Activated B cell treated with CpG ODN at 0.5 μM for 24 hours (primary cell): ENCODE results near the gene GATAD2A. TPM values are rescaled to one million over a fixed set of nuclear protein-coding genes. Genes with fewer than 3 reads are reported as not detected.

ENCODE experiments used
- ATAC-seq: fragments of 200-7000 bp; cut with Tn5 transposase; one replicate; pipeline ENCODE4 v1.10.0; 2021; ENCODE audit warnings: low read depth, mild to moderate bottlenecking, moderate library complexity
- CTCF ChIA-PET: fragments of 350-600 bp; sonication (Branson Sonifier 250); formaldehyde crosslinking; loops from one replicate; lab custom pipeline; 2021; ENCODE audit warnings: antibody characterized with exemption; lab: Charles Lee
- POLR2A ChIA-PET: fragments of 350-600 bp; sonication (Branson Sonifier 250); formaldehyde crosslinking; loops from one replicate; lab custom pipeline; 2021; ENCODE audit warnings: antibody characterized with exemption; lab: Charles Lee
- DNase-seq: peaks from one replicate; pipeline ENCODE4 v3.0.0; 2022
- H3K27ac Mint-ChIP-seq: one replicate; pipeline ENCODE4 v1.8.0; 2020; ENCODE audit warnings: mixed read lengths
- H3K27me3 Mint-ChIP-seq: one replicate; pipeline ENCODE4 v1.8.0; 2021; ENCODE audit warnings: mixed read lengths
- H3K36me3 Mint-ChIP-seq: one replicate; pipeline ENCODE4 v1.8.0; 2021; ENCODE audit warnings: low read depth, mixed read lengths
- H3K4me1 Mint-ChIP-seq: one replicate; pipeline ENCODE4 v1.8.0; 2021; ENCODE audit warnings: mixed read lengths
- H3K4me3 Mint-ChIP-seq: one replicate; pipeline ENCODE4 v1.8.0; 2020; ENCODE audit warnings: mild to moderate bottlenecking, mixed read lengths
- H3K9me3 Mint-ChIP-seq: one replicate; pipeline ENCODE4 v1.8.0; 2020; ENCODE audit warnings: mixed read lengths
- intact Hi-C: fragments of 100-400 bp; cut with micrococcal nuclease; formaldehyde crosslinking; loops from one replicate; pipeline ENCODE4 v1.15.1; 2024
- total RNA-seq: library from RNA; stranded (reverse); gene quantifications from 2 replicates; pipeline ENCODE4 v1.2.3, GENCODE V29; 2022
- TF ChIP-seq, protein P1 (sequence below): fragments of 200-600 bp; IDR thresholded peaks from one replicate; pipeline ENCODE4 v1.8.0; 2022; ENCODE audit warnings: antibody characterized with exemption, mild to moderate bottlenecking

The GATAD2A gene
- total RNA-seq, 1 donor from 2014 or later, result 116 TPM

DNA sequence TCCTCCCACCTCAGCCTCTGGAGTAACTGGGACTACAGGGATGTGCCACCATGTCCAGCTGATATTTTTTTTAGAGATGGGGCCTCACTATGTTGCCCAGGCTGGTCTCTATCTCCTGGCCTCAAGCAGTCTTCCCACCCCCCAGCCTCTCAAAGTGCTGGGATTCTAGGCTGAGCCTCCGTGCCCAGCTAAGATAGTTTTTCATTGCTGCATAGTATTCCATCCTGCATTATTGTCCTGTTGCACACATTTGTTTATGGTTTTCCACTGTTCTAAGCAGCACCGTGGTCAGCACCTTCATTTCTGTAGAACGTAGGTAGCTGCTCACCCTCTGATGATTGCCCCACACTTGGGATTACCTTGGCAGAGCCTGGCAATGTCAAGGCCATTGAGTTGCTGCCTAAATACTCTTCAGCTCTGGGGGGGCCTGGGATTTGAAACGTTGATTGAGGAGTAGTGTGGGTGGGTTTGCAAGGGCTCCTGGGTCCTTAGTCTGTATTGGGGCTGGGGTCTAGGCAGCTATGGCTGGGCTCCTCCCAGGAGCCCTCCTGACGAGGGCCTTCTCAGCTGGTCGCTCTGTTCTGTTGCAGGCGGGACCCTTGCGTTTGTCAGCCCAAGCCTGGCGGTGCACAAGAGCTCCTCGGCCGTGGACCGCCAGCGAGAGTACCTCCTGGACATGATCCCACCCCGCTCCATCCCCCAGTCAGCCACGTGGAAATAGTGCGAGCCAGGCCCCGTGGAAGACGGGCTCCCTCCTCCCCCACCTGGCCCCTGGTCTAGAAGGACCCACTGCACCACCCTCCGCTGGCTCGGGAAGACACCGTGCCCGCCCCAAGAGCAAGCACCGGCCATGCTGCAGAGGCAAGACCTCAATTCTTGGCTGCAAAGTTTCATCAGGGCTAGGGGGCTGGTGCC lies 99.5 kb downstream of the GATAD2A start:
- Mint-ChIP-seq H3K4me1 (no peaks in the 10 kb centered on the region), H3K9me3 (no peaks in the 10 kb centered on the region), H3K4me3 (no peak overlapping the region), H3K36me3 (peaks cover 73% of the 10 kb centered on the region), H3K27ac (no peak overlapping the region), H3K27me3 (no peaks in the 10 kb centered on the region)
- DNase-seq, result no peak
- TF ChIP-seq, protein P1, sequence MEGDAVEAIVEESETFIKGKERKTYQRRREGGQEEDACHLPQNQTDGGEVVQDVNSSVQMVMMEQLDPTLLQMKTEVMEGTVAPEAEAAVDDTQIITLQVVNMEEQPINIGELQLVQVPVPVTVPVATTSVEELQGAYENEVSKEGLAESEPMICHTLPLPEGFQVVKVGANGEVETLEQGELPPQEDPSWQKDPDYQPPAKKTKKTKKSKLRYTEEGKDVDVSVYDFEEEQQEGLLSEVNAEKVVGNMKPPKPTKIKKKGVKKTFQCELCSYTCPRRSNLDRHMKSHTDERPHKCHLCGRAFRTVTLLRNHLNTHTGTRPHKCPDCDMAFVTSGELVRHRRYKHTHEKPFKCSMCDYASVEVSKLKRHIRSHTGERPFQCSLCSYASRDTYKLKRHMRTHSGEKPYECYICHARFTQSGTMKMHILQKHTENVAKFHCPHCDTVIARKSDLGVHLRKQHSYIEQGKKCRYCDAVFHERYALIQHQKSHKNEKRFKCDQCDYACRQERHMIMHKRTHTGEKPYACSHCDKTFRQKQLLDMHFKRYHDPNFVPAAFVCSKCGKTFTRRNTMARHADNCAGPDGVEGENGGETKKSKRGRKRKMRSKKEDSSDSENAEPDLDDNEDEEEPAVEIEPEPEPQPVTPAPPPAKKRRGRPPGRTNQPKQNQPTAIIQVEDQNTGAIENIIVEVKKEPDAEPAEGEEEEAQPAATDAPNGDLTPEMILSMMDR, result no peak
- ChIA-PET CTCF (no interaction called here), POLR2A (interaction anchor here (1.1 kb wide), 1 partner anchor 11 kb away, joined by 5 read pairs; the partner anchor contains the start of genes NDUFA13 and TSSK6)
- no peak for ATAC-seq
- intact Hi-C loops, result no loop called here

DNA sequence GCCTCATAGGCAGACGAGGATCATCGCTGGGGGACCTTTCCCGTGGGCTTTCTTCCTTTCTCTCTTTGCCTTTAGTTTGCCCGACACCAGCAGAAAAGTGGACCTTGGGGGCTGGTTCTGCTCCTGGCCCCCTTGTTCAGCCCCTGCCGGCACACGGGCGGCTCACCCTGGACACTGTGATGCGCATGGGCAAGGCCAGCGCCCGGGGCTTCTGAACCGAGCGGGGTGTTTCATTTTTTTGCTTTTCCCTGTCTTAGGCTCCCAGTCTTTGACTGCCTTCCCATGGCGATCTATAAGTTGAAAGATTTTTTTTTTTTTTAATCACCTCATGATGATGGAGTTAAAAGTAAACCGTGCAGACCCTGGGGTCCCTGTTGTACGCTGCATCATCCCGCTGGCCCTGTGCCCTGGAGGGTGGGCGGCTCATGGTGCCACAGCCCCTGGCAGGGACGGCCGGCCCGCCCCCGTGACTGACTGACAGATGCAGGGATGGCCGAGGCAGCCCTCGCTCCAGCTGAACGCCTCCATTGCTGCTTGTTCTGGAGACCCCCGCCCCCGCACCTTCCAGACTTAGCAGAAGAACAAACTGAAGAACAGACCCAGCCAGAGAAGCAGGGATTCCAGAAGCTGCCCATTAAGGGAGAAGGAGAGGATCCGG lies 100.3 kb downstream of the GATAD2A start:
- Mint-ChIP-seq H3K27ac (no peak overlapping the region), H3K36me3 (peaks cover 65% of the 10 kb centered on the region), H3K4me3 (no peak overlapping the region), H3K9me3 (no peaks in the 10 kb centered on the region), H3K27me3 (no peaks in the 10 kb centered on the region), H3K4me1 (no peaks in the 10 kb centered on the region)
- ChIA-PET POLR2A (no interaction called here), CTCF (no interaction called here)
- DNase-seq, result no peak
- TF ChIP-seq, protein P1, result no peak
- no peak for ATAC-seq
- intact Hi-C loops, result no loop called here

DNA sequence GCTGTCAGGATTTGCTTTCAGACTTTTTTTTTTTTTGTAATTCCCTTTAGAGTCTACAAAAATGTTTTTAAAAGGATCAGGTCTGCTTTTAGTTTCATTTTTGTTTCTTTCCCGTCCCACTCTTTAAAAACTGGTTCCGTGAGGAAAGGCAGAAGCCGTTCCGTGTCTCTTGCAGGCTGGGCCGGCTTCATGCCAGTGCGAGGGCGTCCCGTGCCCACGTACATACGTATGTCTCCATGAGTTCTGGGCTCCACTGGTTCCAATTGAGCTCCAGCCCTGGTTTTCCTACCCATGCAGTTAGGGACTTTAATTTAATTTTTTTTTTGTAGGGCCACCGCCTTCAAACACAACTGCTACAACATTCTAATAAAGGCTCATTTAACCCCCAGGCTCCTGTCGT lies 101.1 kb downstream of the GATAD2A start:
- ATAC-seq (no peak), DNase-seq (no peak)
- intact Hi-C loops, result no loop called here
- Mint-ChIP-seq H3K4me1 (no peaks in the 10 kb centered on the region), H3K9me3 (no peaks in the 10 kb centered on the region), H3K27ac (no peak overlapping the region), H3K4me3 (no peak overlapping the region), H3K36me3 (peaks cover 58% of the 10 kb centered on the region), H3K27me3 (no peaks in the 10 kb centered on the region)
- ChIA-PET POLR2A (no interaction called here), CTCF (no interaction called here)
- TF ChIP-seq, protein P1, result no peak

DNA sequence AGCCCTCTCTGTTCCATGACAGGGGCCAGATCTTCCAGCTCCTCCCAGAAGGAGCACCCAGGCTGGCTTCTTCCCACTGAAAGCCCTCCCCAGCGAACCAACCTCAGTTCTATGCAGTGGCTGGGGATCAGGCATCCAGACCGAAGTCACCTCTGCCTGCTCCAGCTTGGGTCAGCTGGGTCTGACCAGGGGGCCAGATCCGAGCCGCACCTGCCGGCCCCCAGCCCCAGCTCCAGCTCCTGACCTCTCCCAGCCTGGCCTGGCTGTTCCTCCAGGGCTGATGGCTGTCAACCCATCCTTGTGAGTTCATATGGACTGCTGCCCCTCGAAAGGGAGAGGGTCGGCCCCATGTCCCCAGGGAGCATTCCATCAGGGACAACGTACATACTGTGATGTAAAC lies 101.9 kb downstream of the GATAD2A start:
- POLR2A ChIA-PET, result interaction anchor here (0.8 kb wide), 1 partner anchor 122 kb away, joined by 3 read pairs; no protein-coding TSS in a partner anchor
- TF ChIP-seq, protein P1, result no peak
- H3K36me3 Mint-ChIP-seq, result peaks cover 50% of the 10 kb centered on the region
- intact Hi-C loops, result no loop called here
- H3K27me3 Mint-ChIP-seq, result no peaks in the 10 kb centered on the region
- H3K27ac Mint-ChIP-seq, result no peak overlapping the region
- DNase-seq (no peak), ATAC-seq (no peak)
- H3K4me3 Mint-ChIP-seq, result no peak overlapping the region
- no peaks in the 10 kb centered on the region for H3K9me3 Mint-ChIP-seq
- H3K4me1 Mint-ChIP-seq, result no peaks in the 10 kb centered on the region
- CTCF ChIA-PET, result interaction anchor here (1.0 to 1.7 kb wide), 3 partner anchors 16 to 140 kb away, joined by 3 to 6 read pairs (median 4); no protein-coding TSS in a partner anchor

DNA sequence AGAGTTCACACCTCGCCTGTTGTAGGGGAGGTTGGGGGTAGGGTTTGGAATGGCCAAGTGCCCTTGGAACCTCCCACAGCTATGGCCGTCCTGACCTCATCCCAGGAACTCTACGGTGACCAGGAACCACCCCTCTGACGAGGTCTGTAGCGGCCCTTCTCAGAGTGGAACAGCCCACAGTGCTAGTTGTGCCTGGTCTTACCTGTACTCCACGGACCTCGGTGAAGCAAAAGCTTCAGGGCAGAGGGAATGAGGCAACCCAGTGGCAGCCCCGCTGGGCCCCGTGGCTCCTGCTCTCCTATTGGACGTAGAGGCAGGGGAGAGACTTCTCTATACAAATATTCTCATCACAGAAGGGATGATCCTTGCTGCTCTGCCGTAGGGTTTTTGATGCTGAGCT lies 102.7 kb downstream of the GATAD2A start:
- no peaks in the 10 kb centered on the region for H3K4me1 Mint-ChIP-seq
- ChIA-PET POLR2A (no interaction called here), CTCF (interaction anchor here (1.5 to 1.7 kb wide), 2 partner anchors 17 to 141 kb away, joined by 4 to 6 read pairs; no protein-coding TSS in a partner anchor)
- TF ChIP-seq, protein P1, result no peak
- DNase-seq (no peak), ATAC-seq (no peak)
- no peaks in the 10 kb centered on the region for H3K9me3 Mint-ChIP-seq
- intact Hi-C loops, result no loop called here
- H3K4me3 Mint-ChIP-seq, result no peak overlapping the region
- H3K36me3 Mint-ChIP-seq, result peaks cover 42% of the 10 kb centered on the region
- H3K27me3 Mint-ChIP-seq, result no peaks in the 10 kb centered on the region
- no peak overlapping the region for H3K27ac Mint-ChIP-seq
